Hematopoietic multipotent progenitor cell treated with erythropoietin and hydrocortisone succinate and interleukin-3 and kit ligand, for 6 days (in vitro differentiated cells): ENCODE results near the gene TP53AIP1.
"Not testable (repeated sequence)": the region's sequence is repeated elsewhere in the genome, so short reads cannot be mapped to it uniquely, and the experiment has no call there.

Source experiments
- DNase-seq: peaks from one replicate; pipeline ENCODE4 v3.0.0-alpha.2; 2015

The TP53AIP1 gene

DNA sequence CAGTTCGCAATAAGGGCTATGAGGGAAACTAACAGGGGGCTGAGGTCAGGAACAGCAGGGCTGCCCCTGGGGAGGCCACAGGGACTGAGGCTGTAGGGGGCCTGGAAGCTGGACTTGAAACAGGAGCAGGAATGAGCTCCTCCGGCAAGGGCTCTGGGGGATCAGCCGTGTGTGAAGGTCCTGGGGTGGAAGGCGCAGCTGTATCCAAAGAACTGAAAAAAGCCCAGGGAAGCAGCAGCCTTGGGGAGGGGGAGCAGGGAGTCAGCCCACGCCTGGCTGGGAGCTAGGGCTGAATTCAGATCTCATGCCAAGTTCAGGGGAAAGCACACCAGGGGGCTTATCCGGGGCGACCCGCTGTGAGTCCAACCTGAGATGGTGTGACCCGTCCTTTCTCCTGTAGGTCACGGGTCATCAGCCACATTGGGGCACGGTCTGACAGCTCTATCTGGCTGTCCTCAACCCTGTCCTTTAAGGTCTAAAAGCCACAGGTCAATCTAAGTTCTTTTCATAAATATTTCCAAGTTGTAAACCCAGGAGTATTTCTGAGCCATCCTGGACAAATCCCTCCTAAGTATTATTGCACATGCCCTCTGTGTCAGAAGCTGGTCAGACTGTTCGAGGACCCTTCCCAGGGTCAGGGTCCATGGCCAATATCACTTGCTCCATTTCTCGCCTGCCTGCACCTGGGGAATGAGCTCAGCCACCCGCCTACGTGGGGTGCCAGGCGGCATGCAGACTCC is 18.0 kb downstream of the TP53AIP1 start:
- no peak for DNase-seq

GRCh38 chr11:128924104-128924503 is 18.6 kb downstream of the TP53AIP1 start:
- no peak for DNase-seq

GRCh38 chr11:128921793-128922192 is 20.9 kb downstream of the TP53AIP1 start:
- no peak for DNase-seq

GRCh38 chr11:128920666-128921065 is 22.0 kb downstream of the TP53AIP1 start:
- DNase-seq: no peak

- DNase-seq: not testable (repeated sequence)
These were observed 23.0 kb downstream of the TP53AIP1 start for GRCh38 chr11:128919635-128920034.

DNA sequence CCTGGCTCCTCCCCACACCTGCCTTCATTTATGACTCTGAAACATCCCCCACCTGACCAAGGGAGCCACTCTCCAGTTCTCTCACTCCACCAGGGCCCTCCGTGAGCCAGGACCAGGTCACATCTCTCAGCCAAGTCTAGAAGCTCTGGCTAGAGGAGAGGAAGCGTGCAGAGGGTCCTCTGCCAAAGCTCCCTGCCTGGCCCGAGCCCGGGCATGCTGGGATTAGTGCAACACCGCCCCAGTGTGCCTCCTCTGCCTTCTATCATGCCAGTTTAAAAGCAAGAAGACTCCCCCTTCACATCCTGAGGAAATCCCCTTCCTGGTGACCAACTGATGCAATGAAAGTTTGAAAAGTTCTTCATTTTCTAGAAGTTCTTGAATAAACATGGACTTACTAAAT is 23.5 kb downstream of the TP53AIP1 start:
- DNase-seq: no peak

- no peak for DNase-seq
These were observed 25.4 kb downstream of the TP53AIP1 start for GRCh38 chr11:128917144-128917724.

DNA sequence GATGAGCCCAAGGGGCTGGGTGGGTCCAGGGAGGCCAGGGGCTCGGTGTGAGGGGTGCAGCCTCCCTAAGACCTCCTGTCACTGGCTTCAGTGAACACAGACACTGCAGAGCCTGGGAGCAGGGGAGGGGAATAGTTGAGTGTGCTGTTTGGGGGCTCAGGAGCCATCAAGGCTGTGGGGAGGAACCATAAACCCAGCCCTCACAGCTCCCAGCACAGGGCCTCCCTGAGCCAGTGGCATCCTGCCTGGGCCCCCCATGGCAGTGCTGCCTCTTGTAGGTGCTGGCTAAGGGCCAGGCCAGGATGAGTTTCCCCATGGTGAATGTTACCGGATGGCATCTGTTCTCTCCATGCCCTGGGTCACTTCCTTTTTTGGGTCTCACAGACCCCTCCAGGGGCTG is 26.0 kb downstream of the TP53AIP1 start:
- no peak for DNase-seq

DNA sequence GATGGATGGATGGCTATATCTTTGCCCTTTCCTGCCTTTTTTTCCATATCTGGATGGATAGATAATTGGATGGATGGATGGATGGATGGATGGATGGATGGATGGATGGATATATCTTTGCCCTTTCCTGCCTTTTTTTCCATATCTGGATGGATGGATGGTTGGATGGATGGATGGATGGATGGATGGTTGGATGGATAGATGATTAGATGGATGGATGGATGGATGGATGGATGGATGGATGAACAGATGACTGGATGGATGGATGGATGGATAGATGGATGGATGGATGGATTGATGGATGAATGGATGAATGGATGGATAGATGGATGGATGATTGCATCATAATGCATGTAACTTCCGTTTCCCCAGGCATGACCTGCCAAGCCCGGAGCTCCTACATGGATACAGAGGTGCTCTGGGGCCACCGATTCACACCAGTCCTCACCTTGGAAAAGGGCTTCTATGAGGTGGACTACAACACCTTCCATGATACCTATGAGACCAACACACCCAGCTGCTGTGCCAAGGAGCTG is 26.6 kb downstream of the TP53AIP1 start:
- DNase-seq: no peak

GRCh38 chr11:128915149-128915521 is 27.5 kb downstream of the TP53AIP1 start:
- no peak for DNase-seq

DNA sequence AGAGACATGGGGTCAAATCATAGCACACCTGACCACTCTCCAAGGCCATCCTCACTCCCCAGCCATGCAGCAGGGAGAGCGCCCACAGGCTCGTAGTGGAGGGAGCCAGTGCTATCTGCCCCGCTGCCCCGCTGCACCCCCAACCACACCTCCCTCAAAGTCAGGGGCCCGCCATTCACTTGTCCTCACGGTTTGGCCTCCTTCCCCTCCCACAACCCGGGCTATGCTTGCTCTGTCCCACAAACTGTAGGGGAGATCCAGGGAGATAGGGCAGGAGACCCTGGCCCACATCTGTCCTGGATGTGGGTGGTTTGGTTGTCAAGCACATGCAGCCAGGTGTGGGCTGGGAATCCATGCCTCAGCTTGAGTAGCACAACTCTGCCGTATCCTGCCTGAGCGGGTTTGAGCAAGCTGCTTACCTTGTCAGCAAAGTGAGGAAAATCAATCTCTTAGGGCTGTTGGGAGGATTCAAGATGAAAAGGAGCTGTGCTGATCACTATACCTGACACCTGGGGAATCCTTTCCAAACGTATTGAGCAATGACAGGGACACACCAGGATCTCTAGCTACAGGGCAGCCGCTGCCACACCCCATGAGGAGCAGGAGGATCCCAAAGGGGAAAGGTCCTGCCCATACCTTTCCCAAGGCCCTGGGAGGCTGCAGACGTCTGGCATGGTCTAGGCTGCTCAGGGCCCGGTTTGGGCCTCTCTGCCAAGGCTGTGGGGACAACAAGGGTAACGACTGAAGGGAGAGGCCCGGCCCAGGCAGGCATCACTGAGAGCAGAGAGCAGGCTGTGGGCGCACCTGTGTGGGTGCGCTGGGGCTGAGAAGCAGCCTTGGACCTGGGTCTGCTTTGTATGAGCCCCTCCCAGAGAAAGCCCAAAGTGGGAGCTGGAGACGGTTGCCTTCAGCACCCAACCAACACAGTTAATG is 28.2 kb downstream of the TP53AIP1 start:
- no peak for DNase-seq

GRCh38 chr11:128913806-128914205 is 28.9 kb downstream of the TP53AIP1 start:
- DNase-seq: no peak

GRCh38 chr11:128911701-128912100 is 31.0 kb downstream of the TP53AIP1 start:
- DNase-seq: no peak

DNA sequence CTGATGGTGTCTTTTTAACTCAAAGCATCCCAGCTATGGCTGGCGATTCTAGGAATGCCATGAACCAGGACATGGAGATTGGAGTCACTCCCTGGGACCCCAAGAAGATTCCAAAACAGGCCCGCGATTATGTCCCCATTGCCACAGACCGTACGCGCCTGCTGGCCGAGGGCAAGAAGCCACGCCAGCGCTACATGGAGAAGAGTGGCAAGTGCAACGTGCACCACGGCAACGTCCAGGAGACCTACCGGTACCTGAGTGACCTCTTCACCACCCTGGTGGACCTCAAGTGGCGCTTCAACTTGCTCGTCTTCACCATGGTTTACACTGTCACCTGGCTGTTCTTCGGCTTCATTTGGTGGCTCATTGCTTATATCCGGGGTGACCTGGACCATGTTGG is 31.4 kb downstream of the TP53AIP1 start:
- DNase-seq: no peak

GRCh38 chr11:128910576-128910975 is 32.1 kb downstream of the TP53AIP1 start:
- no peak for DNase-seq

- DNase-seq: no peak
These were observed 33.1 kb downstream of the TP53AIP1 start for GRCh38 chr11:128909438-128910125.

- peak; percentile 66 for DNase-seq
These were observed 34.1 kb downstream of the TP53AIP1 start for GRCh38 chr11:128908391-128909246.

- no peak for DNase-seq
These were observed 35.1 kb downstream of the TP53AIP1 start for GRCh38 chr11:128907585-128907984.

- no peak for DNase-seq
These were observed 36.3 kb downstream of the TP53AIP1 start for GRCh38 chr11:128906185-128907050.

DNA sequence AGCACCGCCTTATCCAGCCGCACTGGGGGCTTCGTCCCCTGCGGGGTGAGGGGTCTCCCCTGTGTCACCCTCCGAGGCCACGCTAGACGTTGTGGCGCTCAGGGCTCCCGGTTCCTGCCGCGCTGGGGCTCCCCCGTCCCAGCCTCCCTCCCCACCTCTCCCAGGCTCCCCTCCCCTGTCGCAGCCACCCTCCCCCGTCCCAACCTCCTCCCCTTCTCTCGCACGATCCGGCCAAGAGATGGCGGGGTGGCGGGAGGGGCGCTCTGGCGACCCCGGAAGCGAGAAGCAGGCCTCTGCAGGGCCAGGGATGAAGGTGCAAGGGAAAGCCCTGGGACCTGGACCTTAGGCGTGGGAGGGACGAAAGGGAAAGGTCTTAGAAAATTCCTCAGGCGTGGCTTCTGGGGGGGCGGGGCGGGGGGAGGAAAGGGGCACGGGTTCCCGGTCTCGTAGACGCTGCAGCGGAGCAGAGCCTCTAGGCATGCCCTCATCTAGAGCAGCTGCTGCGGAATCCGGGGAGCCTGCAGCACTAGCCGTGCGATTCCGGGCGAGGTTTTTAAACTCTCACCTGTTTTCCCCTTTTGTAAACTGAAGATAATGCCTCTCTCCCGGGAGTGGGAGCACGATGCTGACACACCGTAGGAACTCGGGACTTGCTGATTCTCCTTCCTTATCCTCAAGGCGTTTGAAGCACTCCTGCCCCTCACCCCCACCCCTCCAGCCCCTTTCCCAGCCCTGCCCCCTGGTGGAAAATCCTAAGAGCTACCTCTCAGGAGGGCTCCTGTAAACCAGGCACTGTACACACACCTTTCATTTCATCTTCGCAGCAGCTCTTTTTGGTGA is 37.1 kb downstream of the TP53AIP1 start:
- peak; percentile 65 for DNase-seq
